AG04449 (cell line): ENCODE measurements around the gene ATP8B1.

ENCODE experiments used
- CTCF ChIA-PET: fragments of 350-600 bp; formaldehyde crosslinking; extraction: SDS; loops from one replicate; lab custom pipeline; 2021; ENCODE audit warnings: antibody characterized with exemption; lab: Yijun Ruan, JAX
- POLR2A ChIA-PET: fragments of 400-600, 350-600 bp; formaldehyde crosslinking; extraction: SDS; loops from one replicate; lab custom pipeline; 2020; ENCODE audit warnings: antibody characterized with exemption, inconsistent platforms; lab: Yijun Ruan, JAX
- DNase-seq: peaks from one replicate; pipeline ENCODE4 v3.0.0-alpha.2; 2010; ENCODE audit warnings: low read depth, low spot score
- H3K4me3 ChIP-seq: 2 replicates; pipeline ENCODE4 v1.5.1; 2011; ENCODE audit warnings: low read depth, mild to moderate bottlenecking, control low read depth, low read length
- CTCF ChIP-seq: IDR thresholded peaks from one replicate; pipeline ENCODE4 v1.5.1; 2011; ENCODE audit warnings: mild to moderate bottlenecking, moderate library complexity, low read length, control low read depth, inconsistent platforms; ENCODE audit not compliant: insufficient read depth; ENCODE audit errors: missing control alignments

The ATP8B1 gene

DNA sequence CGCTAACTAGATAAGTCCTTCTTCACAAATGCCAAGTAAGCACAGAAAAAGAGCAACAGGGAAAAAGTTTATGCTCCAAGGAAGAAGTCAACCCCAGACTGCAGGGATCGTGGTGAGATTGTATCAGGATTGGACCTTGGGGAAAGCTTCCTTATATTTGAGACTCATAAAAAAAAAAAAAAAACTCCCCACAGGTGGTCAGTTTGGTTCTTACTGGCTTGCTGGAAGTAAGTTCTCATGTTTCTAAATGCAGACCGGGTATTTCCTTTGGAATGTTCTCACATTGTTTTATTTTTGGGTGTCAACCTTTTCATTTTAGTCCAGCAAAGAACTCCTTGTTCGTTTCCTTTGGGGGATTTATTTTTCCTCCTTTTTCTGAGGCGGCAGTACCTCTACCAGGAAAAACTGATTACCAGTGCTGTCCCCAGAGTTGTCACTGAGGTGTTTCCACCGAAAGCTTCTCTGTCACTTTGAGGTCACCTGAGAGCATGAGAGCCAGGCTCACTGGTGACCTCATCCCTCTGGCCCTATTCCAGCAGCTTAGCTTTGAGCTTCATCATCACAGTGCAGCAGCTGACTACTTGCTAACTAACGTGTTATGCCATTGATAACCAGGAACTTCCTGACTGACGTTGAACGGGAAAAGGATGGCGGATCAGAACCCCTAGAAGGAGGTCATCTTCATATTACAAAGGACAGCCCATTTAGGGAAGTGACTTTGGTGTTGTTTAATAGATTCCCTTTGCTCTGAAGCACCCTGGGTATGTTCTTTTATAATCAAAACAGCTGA lies 16.8 kb upstream of the ATP8B1 start:
- ChIA-PET CTCF (no interaction called here), POLR2A (no interaction called here)
- H3K4me3 ChIP-seq = no peak overlapping the region
- TF ChIP-seq CTCF = no peak
- DNase-seq = no peak

DNA sequence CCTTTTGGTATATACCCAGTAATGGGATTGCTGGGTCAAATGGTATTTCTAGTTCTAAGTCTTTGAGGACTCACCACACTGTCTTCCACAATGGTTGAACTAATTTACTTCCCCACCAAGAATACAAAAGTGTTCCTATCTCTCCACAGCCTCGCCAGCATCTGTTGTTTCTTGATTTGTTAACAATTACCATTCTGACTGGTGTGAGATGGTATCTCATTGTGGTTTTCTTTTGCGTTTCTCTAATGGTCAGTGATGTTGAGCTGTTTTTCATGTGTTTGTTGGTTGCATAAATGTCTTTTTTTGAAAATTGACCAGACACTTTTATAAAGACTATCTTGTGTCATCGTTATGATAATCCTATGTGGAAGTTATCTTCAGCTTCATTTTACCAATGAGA lies 16.0 kb upstream of the ATP8B1 start:
- POLR2A ChIA-PET = no interaction called here
- TF ChIP-seq CTCF = no peak
- CTCF ChIA-PET = no interaction called here
- H3K4me3 ChIP-seq = no peak overlapping the region
- no peak for DNase-seq

- H3K4me3 ChIP-seq = no peak overlapping the region
- no peak for DNase-seq
- TF ChIP-seq CTCF = no peak
- ChIA-PET CTCF (interaction anchor here (1.6 to 1.7 kb wide), 2 partner anchors 11 to 65 kb away, joined by 3 to 5 read pairs; no protein-coding TSS in a partner anchor), POLR2A (no interaction called here)
Measured at GRCh38 chr18:57816208-57816954, 13.3 kb upstream of the ATP8B1 start.

DNA sequence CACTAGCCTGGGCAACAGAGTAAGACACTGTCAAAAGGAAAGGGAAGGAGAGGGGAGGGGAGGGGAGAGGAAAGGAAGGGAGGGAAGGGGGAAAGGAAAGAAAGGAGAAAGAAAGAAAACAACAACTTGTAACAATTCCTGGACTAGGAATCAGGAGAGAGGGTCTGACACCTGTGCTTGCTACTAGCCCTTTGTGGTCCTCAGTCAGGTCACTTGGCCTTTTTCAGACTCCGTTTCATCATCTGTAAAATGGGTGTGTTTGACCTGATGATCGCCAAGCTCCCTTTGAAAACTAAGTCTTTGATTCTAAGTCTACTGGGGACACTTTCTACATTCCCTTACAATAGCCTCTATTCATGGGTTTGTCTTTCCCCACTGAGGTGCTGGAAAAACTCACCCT lies 11.4 kb upstream of the ATP8B1 start:
- H3K4me3 ChIP-seq = no peak overlapping the region
- no peak for DNase-seq
- ChIA-PET POLR2A (no interaction called here), CTCF (no interaction called here)
- TF ChIP-seq CTCF = no peak

GRCh38 chr18:57813245-57813644 lies 10.1 kb upstream of the ATP8B1 start:
- ChIA-PET CTCF (interaction anchor here (2.3 kb wide), 1 partner anchor 309 kb away, joined by 7 read pairs; no protein-coding TSS in a partner anchor), POLR2A (no interaction called here)
- peak; percentile 92 for DNase-seq

More at GRCh38 chr18:57813245-57813644, 10.1 kb upstream of the ATP8B1 start:
- TF ChIP-seq CTCF = no peak
- H3K4me3 ChIP-seq = no peak overlapping the region
